ENCODE results near the gene ARHGEF18.

GRCh38 chr19:7355151-7355820 lies 6.5 kb downstream of the ARHGEF18 start:
- TF ChIP-seq CTCF (conservative IDR thresholded peaks at IDR 0.05; ENCODE audit: low read length): no peak
- no peak for TF ChIP-seq EZH2phosphoT487 (IDR thresholded peaks at IDR 0.05; ENCODE audit: borderline replicate concordance)

Data from Loucy (cell line).